ENCODE results near the gene OR10A3. TPM values are rescaled to one million over a fixed set of nuclear protein-coding genes. Genes with fewer than 3 reads are reported as not detected.
"Not testable (repeated sequence)": the region's sequence is repeated elsewhere in the genome, so short reads cannot be mapped to it uniquely, and the experiment has no call there.

The OR10A3 gene
- total RNA-seq, result not detected

- DNase-seq (ENCODE audit: low spot score in 2 of 2) (no peak), FAIRE-seq (no peak)
Measured at GRCh38 chr11:7941608-7942007, at the start of gene OR10A3. Gene OR10A3 (minus strand): TSS chr11:7941708. CDS start chr11:7939520, 2,188 bp downstream.

- not testable (repeated sequence) for DNase-seq (ENCODE audit: low spot score in 2 of 2); FAIRE-seq
Measured at GRCh38 chr11:7987560-7987883, 46.0 kb upstream of the OR10A3 start.

GRCh38 chr11:7986768-7987559, 45.5 kb upstream of the OR10A3 start, which contains the start of gene EIF3F:
Gene EIF3F (plus strand): TSS chr11:7987337. CDS start chr11:7987353, 16 bp downstream.
- peak; percentile 94 for FAIRE-seq
- DNase-seq (ENCODE audit: low spot score in 2 of 2), result peak; percentile 88 to 90

- no peak for DNase-seq (ENCODE audit: low spot score in 2 of 2)
- no peak for FAIRE-seq
Measured at GRCh38 chr11:7983832-7984590, 42.5 kb upstream of the OR10A3 start.

- no peak for FAIRE-seq
Measured at GRCh38 chr11:7982582-7983119, 41.1 kb upstream of the OR10A3 start.

GRCh38 chr11:7981619-7982157, 40.2 kb upstream of the OR10A3 start:
- FAIRE-seq (no peak), DNase-seq (ENCODE audit: low spot score in 2 of 2) (no peak)

More at GRCh38 chr11:7982582-7983119, 41.1 kb upstream of the OR10A3 start:
- DNase-seq (ENCODE audit: low spot score in 2 of 2), result no peak

GRCh38 chr11:7977232-7977917, 35.9 kb upstream of the OR10A3 start:
- DNase-seq (ENCODE audit: low spot score in 2 of 2), result no peak

GRCh38 chr11:7974668-7975067, 33.2 kb upstream of the OR10A3 start:
- FAIRE-seq (no peak), DNase-seq (ENCODE audit: low spot score in 2 of 2) (no peak)

More at GRCh38 chr11:7977232-7977917, 35.9 kb upstream of the OR10A3 start:
- no peak for FAIRE-seq

- DNase-seq (ENCODE audit: low spot score in 2 of 2), result no peak
- FAIRE-seq, result no peak
Measured at GRCh38 chr11:7973011-7973410, 31.5 kb upstream of the OR10A3 start.

- no peak for DNase-seq (ENCODE audit: low spot score in 2 of 2)
- no peak for FAIRE-seq
Measured at GRCh38 chr11:7971846-7972245, 30.3 kb upstream of the OR10A3 start.

GRCh38 chr11:7969756-7970646, 28.5 kb upstream of the OR10A3 start:
- no peak for FAIRE-seq

GRCh38 chr11:7968686-7969085, 27.2 kb upstream of the OR10A3 start:
- DNase-seq (ENCODE audit: low spot score in 2 of 2) (no peak), FAIRE-seq (no peak)

More at GRCh38 chr11:7969756-7970646, 28.5 kb upstream of the OR10A3 start:
- no peak for DNase-seq (ENCODE audit: low spot score in 2 of 2)

GRCh38 chr11:7967826-7968225, 26.3 kb upstream of the OR10A3 start:
- FAIRE-seq (no peak), DNase-seq (ENCODE audit: low spot score in 2 of 2) (no peak)

GRCh38 chr11:7967097-7967496, 25.6 kb upstream of the OR10A3 start:
- DNase-seq (ENCODE audit: low spot score in 2 of 2) (no peak), FAIRE-seq (no peak)

GRCh38 chr11:7965386-7965785, 23.9 kb upstream of the OR10A3 start, which contains the start of gene NLRP10:
Gene NLRP10 (minus strand): TSS chr11:7965447. CDS start chr11:7963495, 1,952 bp downstream.
- DNase-seq (ENCODE audit: low spot score in 2 of 2), result no peak
- FAIRE-seq, result no peak

GRCh38 chr11:7964873-7965272, 23.4 kb upstream of the OR10A3 start:
- FAIRE-seq, result no peak
- DNase-seq (ENCODE audit: low spot score in 2 of 2), result no peak

GRCh38 chr11:7964261-7964660, 22.8 kb upstream of the OR10A3 start:
- DNase-seq (ENCODE audit: low spot score in 2 of 2), result no peak
- FAIRE-seq, result no peak

- no peak for DNase-seq (ENCODE audit: low spot score in 2 of 2)
- FAIRE-seq, result no peak
Measured at GRCh38 chr11:7955191-7955590, 13.7 kb upstream of the OR10A3 start.

- no peak for DNase-seq (ENCODE audit: low spot score in 2 of 2)
- no peak for FAIRE-seq
Measured at GRCh38 chr11:7949934-7950333, 8.4 kb upstream of the OR10A3 start.

All from frontal cortex (tissue), 4 donors.